GM10266 (cell line): Measurements from ENCODE around the gene OLA1.

Source experiments
- DNase-seq: peaks from one replicate; pipeline ENCODE4 v3.0.0; 2012; ENCODE audit errors: extremely low spot score
- CTCF ChIP-seq: IDR thresholded peaks from 2 replicates; pipeline ENCODE4 v1.5.1; 2012; ENCODE audit warnings: mild to moderate bottlenecking, low read depth; ENCODE audit not compliant: control insufficient read depth, insufficient read depth; ENCODE audit errors: missing control alignments

OLA1 gene

GRCh38 chr2:174062934-174063333 lies 185.4 kb downstream of the OLA1 start:
- DNase-seq = no peak
- no peak for TF ChIP-seq CTCF

GRCh38 chr2:174059884-174060244 lies 188.5 kb downstream of the OLA1 start:
- TF ChIP-seq CTCF = no peak
- DNase-seq = no peak

GRCh38 chr2:174059178-174059883 lies 189.0 kb downstream of the OLA1 start:
- TF ChIP-seq CTCF = no peak
- no peak for DNase-seq

GRCh38 chr2:174058456-174058855 lies 189.9 kb downstream of the OLA1 start:
- no peak for TF ChIP-seq CTCF
- DNase-seq = no peak

- TF ChIP-seq CTCF = no peak
- no peak for DNase-seq
These were observed 190.3 kb downstream of the OLA1 start for GRCh38 chr2:174058026-174058425.

GRCh38 chr2:174054926-174055325 lies 193.4 kb downstream of the OLA1 start:
- no peak for DNase-seq
- TF ChIP-seq CTCF = no peak

GRCh38 chr2:174053355-174054151 lies 194.8 kb downstream of the OLA1 start:
- no peak for DNase-seq

More at GRCh38 chr2:174053355-174054151, 194.8 kb downstream of the OLA1 start:
- TF ChIP-seq CTCF = no peak
